Stimulated activated CD4-positive, alpha-beta T cell treated with anti-CD3 and anti-CD28 coated beads, Interleukin-4, amount 100 ng/mL, for 1 hour (primary cell): Measurements from ENCODE around the gene GSTA5.
A peak's percentile ranks its signal among the peaks of the same experiment; 100 is the strongest.
"Not testable (repeated sequence)": the region's sequence is repeated elsewhere in the genome, so short reads cannot be mapped to it uniquely, and the experiment has no call there.

Experiments used
- DNase-seq: peaks from one replicate; pipeline ENCODE4 v3.0.0-alpha.2; 2020

GSTA5 gene

DNA sequence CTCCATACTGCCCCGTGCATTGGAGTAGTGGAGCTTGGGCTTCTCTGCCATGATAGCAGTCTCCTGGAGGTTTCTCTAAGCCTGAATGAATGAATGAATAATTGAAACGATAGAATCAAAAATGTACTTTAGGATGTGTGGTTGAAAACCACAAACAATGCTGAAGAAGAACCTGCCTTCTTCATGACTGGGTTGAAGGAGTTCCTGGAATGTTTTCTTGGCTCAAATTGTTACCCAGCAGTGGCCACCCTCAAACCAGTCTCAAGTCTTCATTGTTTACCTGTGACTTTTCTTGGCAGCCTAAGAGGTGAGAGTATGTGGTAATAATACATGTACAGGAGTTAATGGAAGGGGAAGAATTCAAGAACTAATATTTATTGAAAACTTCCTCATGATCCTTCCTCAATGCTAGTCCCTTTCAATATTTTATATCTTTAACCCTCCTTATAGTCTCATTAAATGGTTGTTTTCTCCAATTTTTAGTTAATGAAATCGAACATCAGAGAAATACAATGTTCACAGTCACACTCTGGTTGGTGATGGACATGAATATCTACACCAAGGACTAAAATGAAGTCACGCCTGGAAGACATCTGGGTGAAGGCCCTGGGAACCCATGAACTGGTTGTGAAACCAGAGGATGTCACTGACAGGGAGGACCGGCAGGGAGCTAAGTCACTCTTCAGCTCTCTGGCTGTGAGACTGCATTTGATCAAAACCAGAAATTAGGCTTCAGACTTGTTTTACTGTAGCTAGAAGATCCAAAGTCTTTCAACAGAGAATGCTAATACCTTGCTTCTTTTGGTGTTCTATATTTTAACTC, at the start of gene GSTA5:
TSS of gene GSTA5 (minus strand) at position 51 of the 823 bp plus-strand sequence.
- DNase-seq, result no peak

DNA sequence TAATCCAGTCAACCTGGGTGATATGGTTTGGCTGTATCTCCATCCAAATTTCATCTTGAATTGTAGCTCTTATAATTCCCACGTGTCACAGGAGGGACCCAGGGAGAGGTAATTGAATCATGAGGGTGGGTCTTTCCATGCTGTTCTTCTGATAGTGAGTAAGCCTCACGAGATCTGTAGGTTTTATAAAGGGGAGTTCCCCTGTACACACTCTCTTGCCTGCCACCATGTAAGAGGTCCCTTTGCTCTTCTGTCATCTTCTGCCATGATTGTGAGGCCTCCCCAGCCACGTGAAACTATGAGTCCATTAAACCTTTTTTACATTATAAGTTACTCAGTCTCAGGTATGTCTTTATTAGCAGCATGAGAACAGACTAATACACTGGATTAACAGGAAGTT, 49.4 kb upstream of the GSTA5 start:
- no peak for DNase-seq

- no peak for DNase-seq
These were observed 47.4 kb upstream of the GSTA5 start for GRCh38 chr6:52887910-52888524.

GRCh38 chr6:52881996-52882841, 41.6 kb upstream of the GSTA5 start:
- peak; percentile 46 for DNase-seq

- no peak for DNase-seq
These were observed 41.0 kb upstream of the GSTA5 start for GRCh38 chr6:52881662-52881995.

DNA sequence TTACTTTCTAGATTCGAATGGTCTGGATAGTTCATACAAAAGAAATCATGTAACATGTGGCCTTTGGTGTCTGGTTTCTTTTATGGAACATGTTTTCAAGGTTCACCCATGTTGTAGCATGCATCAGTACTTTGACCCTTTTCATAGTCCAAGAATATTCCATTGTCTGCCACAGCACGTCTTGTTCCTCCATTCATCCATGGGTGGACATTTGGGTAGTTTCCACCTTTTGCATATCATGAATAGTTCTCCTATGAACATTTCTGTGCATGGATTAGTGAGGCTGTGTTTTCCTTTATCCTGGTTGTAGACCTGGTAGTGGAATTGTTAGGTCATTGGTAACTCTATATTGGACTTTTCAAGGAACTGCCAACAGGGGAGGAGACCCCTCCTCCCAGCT, 37.2 kb upstream of the GSTA5 start:
- no peak for DNase-seq

DNA sequence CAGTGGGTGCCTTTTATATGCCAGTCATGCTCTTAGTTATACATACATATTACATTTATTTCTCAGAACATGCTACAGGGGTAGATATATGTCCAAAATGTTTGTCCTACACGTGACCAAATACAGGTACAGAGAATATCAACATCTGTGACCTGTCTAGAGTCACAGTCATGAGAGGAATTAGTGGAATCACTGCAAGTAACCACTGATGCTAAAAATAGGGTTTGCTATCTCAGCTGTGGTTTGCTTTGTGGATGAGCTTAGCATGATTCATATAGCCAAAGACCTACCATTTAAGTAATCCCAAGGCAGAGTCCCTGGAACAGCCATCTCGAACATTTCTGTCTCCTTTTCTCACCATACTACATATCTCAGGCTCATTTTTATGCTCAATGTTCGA, 36.6 kb upstream of the GSTA5 start:
- DNase-seq, result no peak

- no peak for DNase-seq
These were observed 35.6 kb upstream of the GSTA5 start for GRCh38 chr6:52876056-52876787.

DNA sequence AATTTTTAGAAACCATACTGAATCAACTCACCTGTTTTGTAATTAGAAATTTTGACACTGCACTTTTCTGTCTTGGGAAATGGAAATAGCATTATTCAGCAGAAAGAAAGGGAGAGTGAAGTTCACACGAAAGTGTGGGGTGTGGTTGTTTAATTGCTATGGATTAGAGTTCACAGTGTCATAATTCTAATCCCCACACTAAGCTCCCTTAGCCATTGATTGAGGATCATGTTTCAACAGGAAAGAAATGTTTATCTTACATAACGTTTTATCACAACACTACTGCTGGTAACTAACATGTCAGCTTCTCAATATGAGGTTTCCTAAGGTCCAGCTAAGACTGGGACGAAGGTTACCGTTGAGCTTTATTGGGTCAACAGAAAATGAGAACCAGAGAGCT, 31.4 kb upstream of the GSTA5 start:
- no peak for DNase-seq

- no peak for DNase-seq
These were observed 31.0 kb upstream of the GSTA5 start for GRCh38 chr6:52871621-52872020.

DNA sequence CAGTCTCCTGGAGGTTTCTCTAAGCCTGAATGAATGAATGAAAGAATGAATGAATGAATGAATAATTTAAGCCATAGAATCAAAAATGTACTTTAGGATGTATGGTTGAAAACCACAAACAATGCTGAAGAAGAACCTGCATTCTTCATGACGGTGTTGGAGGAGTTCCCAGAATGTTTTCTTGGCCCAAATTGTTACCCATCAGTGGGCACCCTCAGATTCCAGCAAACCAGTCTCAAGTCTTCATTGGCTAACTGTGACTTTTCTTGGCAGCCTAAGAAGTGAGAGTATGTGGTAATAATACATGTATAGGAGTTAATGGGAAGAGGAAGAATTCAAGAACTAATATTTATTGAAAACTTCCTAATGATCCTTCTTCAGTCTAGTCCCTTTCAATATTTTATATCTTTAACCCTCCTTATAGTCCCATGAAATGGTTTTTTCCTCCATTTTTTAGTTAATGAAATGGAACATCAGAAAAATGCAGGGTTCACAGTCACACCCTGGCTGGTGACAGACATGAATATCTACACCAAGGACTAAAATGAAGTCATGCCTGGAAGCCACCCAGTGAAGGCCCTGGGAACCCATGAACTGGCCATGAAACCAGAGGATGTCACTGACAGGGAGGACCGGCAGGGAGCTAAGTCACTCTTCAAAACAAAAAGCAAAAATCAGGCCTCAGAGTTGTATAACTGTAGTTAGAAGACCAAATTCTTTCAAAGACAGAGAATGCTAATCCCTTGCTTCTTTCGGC, 29.9 kb upstream of the GSTA5 start:
- DNase-seq, result not testable (repeated sequence)

- DNase-seq, result not testable (repeated sequence)
These were observed 28.3 kb upstream of the GSTA5 start for GRCh38 chr6:52868899-52869298.

DNA sequence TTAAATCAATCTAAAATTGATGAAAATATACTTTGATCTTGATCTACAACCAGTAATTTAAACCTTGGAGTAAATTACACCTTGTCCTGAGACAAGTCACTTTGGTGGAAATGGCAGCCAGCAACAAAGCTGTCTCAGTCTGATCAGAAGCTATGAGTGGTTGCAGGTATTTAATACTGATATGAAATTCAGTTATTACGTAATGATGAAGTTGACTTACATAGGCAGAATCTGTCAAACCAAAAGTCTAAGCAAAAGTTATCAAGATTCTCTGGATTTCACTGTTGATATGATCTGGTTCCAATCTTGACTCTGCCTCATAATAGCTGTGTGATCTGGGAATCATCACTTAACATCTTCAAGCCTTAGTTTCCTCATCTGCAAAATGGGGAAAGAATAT, 27.6 kb upstream of the GSTA5 start:
- no peak for DNase-seq

- not testable (repeated sequence) for DNase-seq
These were observed 20.5 kb upstream of the GSTA5 start for GRCh38 chr6:52861151-52861550.

DNA sequence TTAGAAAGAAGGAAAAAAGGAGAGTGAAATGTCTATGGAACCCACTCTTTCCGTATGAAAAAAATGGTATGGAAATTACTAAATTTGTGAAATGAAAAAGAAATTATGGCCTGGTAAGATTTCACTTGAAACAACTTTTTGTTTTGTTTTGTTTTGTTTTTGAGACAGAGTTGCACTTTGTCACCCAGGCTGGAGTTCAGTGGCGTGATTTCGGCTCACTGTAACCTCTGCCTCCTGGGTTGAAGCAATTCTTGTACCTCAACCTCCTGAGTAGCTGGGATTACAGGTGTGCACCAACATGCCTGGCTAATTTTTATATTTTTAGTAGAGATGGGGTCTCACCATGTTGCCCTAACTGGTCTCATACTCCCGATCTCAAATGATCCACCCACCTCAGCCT, 17.8 kb upstream of the GSTA5 start:
- DNase-seq, result no peak

GRCh38 chr6:52856137-52856536, 15.5 kb upstream of the GSTA5 start:
- not testable (repeated sequence) for DNase-seq

- no peak for DNase-seq
These were observed 8.5 kb upstream of the GSTA5 start for GRCh38 chr6:52849137-52849536.

DNA sequence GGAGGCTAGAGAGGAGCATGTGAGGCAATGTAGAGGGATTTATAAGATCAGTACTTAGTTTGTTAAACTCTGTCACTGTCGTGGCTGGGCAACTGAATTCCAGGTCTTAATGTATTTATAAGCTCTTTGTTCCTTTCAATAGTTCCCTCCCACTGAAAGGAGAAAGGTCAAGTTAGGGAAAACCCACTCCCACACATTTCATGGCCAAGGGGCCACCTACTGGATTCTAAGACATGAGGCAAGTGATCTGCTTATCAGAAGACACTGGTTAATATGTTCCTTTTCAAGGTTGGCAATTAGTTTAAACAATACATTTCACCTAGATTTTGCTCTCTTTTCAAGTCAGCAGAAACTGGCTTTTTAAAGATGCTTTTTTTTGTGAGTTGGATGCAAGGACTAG, 5.4 kb upstream of the GSTA5 start:
- no peak for DNase-seq

DNA sequence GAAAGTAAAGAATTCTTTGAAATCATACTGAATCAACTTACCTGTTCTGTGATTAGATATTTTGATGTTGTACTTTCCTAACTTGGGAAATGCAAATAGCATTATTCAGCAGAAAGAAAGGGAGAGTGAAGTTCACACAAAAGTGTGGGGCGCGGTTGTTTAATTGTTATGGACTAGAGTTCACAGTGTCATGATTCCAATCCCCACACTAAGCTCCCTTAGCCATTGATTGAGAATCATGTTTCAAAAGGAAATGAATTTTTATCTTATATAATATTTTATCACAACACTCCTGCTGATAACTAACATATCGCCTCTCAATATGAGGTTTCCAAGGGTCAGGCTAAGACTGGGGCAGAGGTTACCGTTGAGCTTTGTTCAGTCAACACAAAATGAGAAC, 3.0 kb upstream of the GSTA5 start:
- DNase-seq, result no peak

DNA sequence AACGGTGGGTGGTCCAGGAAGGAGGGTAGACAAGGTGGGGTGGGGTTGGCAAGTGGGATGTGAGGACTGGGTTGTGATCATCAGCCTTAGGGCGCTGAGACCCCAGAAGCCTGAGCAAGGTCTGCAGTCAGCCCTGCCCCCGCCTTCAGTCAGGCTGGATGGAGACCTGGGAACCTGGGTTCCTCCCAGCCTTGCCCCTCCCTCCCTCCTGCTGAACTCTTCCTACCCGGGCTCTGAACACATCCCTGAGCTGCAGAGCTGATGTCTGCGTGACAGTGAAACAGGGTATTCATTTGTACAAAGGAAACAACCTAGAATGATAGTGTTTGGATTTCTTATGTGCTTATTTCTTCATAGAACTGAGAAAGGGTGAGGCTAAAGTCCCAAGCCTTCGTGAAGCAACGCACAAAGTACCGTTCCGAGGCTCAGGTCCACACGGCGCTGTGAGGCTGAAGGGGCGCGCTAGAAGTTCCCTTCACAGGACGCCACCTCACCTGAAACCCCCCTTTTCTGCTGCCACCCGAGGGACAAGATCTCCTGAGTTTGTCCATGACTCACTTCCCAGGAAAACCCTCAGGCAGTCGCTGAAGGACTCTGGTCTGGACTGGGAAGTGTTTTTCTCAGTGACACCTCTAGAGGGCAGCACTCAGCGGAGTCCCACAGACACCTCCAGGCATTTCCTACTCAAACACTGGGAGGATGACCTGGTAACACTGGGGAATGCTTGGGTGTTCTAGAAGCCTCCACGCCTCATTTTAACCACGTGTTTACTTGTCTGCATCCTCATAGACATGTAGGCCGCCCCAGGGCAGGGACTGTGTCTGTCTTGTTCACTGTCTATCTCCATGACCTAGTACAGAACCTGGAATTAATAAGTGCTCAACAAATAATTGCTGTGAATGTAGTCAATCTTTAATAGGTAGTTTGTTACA, 1.2 kb downstream of the GSTA5 start:
- DNase-seq, result peak; percentile 39

GRCh38 chr6:52834481-52834880, 6.1 kb downstream of the GSTA5 start:
- no peak for DNase-seq
